Mesenchymal stem cell (in vitro differentiated cells and primary cell): Measurements from ENCODE around the gene PTPRD.
A peak's percentile ranks its signal among the peaks of the same experiment; 100 is the strongest.

Source experiments
- DNase-seq: peaks from one replicate; pipeline ENCODE4 v3.0.0-alpha.2; 2013
- H2AFZ ChIP-seq: one replicate; pipeline ENCODE4 v1.6.1; 2013; ENCODE audit warnings: low read depth, mild to moderate bottlenecking, control low read depth, inconsistent platforms, low read length, moderate library complexity
- H2AK5ac ChIP-seq: 2 replicates; pipeline ENCODE4 v1.6.1; 2013; ENCODE audit warnings: low read length, moderate library complexity, mild to moderate bottlenecking, inconsistent platforms; ENCODE audit not compliant: severe bottlenecking
- H2BK120ac ChIP-seq: one replicate; pipeline ENCODE4 v1.6.1; 2013; ENCODE audit warnings: low read depth, mild to moderate bottlenecking, inconsistent platforms, low read length, moderate library complexity
- H2BK12ac ChIP-seq, 2 experiments: one replicate each; pipeline ENCODE4 v1.6.1; 2013; ENCODE audit warnings: inconsistent platforms in 2 of 2, low read length in 2 of 2, mild to moderate bottlenecking in 2 of 2, moderate library complexity in 2 of 2, control low read depth in 1 of 2
- H2BK15ac ChIP-seq: one replicate; pipeline ENCODE4 v1.6.1; 2013; ENCODE audit warnings: mild to moderate bottlenecking, low read depth, inconsistent platforms; ENCODE audit not compliant: poor library complexity, severe bottlenecking
- H2BK5ac ChIP-seq: 2 replicates; pipeline ENCODE4 v1.6.1; 2013; ENCODE audit warnings: low read depth, mild to moderate bottlenecking, low read length, control low read depth, inconsistent platforms; ENCODE audit not compliant: poor library complexity, severe bottlenecking
- H3K14ac ChIP-seq, 2 experiments: one replicate each; pipeline ENCODE4 v1.6.1; 2013; ENCODE audit warnings: inconsistent platforms in 2 of 2, low read length in 2 of 2, control low read depth in 1 of 2, mild to moderate bottlenecking in 1 of 2, moderate library complexity in 1 of 2
- H3K18ac ChIP-seq, 2 experiments: one replicate each; pipeline ENCODE4 v1.6.1; 2013; ENCODE audit warnings: inconsistent platforms in 2 of 2, low read length in 2 of 2, control low read depth in 1 of 2, low read depth in 1 of 2, mild to moderate bottlenecking in 1 of 2
- H3K23ac ChIP-seq, 2 experiments: one replicate each; pipeline ENCODE4 v1.6.1; 2013; ENCODE audit warnings: inconsistent platforms in 2 of 2, low read length in 2 of 2, mild to moderate bottlenecking in 2 of 2, moderate library complexity in 2 of 2, control low read depth in 1 of 2
- H3K27ac ChIP-seq: 2 replicates; pipeline ENCODE4 v1.5.1; 2013; ENCODE audit warnings: mild to moderate bottlenecking, moderate library complexity, low read length, control low read depth, inconsistent platforms; ENCODE audit not compliant: poor library complexity, severe bottlenecking
- H3K27me3 ChIP-seq, 2 experiments: 2 replicates each; pipeline versions ENCODE4 v1.6.1 to v1.7.0; 2013; ENCODE audit warnings: low read length in 2 of 2, mild to moderate bottlenecking in 2 of 2, moderate library complexity in 2 of 2, control low read depth in 1 of 2, inconsistent platforms in 1 of 2; ENCODE audit not compliant: control insufficient read depth in 1 of 2, insufficient read depth in 1 of 2
- H3K36me3 ChIP-seq, 2 experiments: 2 replicates each; pipeline versions ENCODE4 v1.6.1 to v1.7.0; 2013; ENCODE audit warnings: low read length in 2 of 2, control low read depth in 1 of 2, inconsistent platforms in 1 of 2, low read depth in 1 of 2, mild to moderate bottlenecking in 1 of 2; ENCODE audit not compliant: insufficient read depth in 2 of 2, control insufficient read depth in 1 of 2
- H3K4ac ChIP-seq, 2 experiments: one replicate each; pipeline ENCODE4 v1.6.1; 2013; ENCODE audit warnings: inconsistent platforms in 2 of 2, low read length in 2 of 2, mild to moderate bottlenecking in 2 of 2, moderate library complexity in 2 of 2, control low read depth in 1 of 2, low read depth in 1 of 2
- H3K4me1 ChIP-seq: 2 replicates; pipeline ENCODE4 v1.6.1; 2013; ENCODE audit warnings: low read depth, low read length, control low read depth; ENCODE audit not compliant: control insufficient read depth, insufficient read depth
- H3K4me2 ChIP-seq: 2 replicates; pipeline ENCODE4 v1.6.1; 2013; ENCODE audit warnings: low read length, mild to moderate bottlenecking, inconsistent platforms; ENCODE audit not compliant: poor library complexity, severe bottlenecking
- H3K4me3 ChIP-seq, 2 experiments: 2 replicates each; pipeline versions ENCODE4 v1.5.1 to v1.7.0; 2013; ENCODE audit warnings: low read length in 2 of 2, mild to moderate bottlenecking in 2 of 2, control low read depth in 1 of 2, low read depth in 1 of 2; ENCODE audit not compliant: insufficient read depth in 1 of 2
- H3K79me1 ChIP-seq: replicated peaks from 2 replicates; pipeline ENCODE4 v1.6.1; 2013; ENCODE audit warnings: mild to moderate bottlenecking, control low read depth, low read length, inconsistent platforms; ENCODE audit not compliant: poor library complexity, severe bottlenecking
- H3K9ac ChIP-seq: 2 replicates; pipeline ENCODE4 v1.7.0; 2013; ENCODE audit warnings: mild to moderate bottlenecking, low read length, moderate library complexity
- H3K9me3 ChIP-seq: 2 replicates; pipeline ENCODE4 v1.7.0; 2013; ENCODE audit warnings: mild to moderate bottlenecking, low read length; ENCODE audit not compliant: control insufficient read depth
- H4K8ac ChIP-seq: one replicate; pipeline ENCODE4 v1.6.1; 2013; ENCODE audit warnings: inconsistent platforms, mild to moderate bottlenecking, low read length, moderate library complexity
- H4K91ac ChIP-seq: one replicate; pipeline ENCODE4 v1.6.1; 2013; ENCODE audit warnings: mild to moderate bottlenecking, low read length, inconsistent platforms
- WGBS: methylation state at CpG from one replicate; pipeline ENCODE4 v1.1.7; 2013; ENCODE audit warnings: mixed read lengths; 5-methylcytosine and 5-hydroxymethylcytosine counted together

Gene PTPRD

DNA sequence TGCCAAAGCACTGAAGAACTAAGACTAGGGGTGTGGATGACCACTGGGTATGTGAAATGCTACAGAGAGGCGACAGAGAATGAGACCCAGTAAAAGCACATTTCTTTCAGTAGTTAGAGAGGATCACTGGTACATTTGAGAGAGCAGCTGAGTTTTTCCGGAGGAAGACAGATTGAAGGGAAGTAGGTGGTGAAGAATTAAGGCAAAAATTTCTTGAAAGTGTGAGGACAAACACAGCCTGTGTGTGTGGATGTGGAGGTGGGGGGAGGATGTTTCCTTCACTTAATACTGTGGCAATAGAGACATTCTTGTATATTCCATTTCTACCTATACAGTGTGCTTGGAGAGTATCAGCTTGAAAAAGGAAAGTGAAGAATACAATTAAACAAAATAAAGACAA lies 1942.1 kb downstream of the PTPRD start:
- Histone ChIP-seq H4K8ac (no peak overlapping the region), H3K4me3 (no peak overlapping the region), H3K79me1 (peaks cover 14% of the 10 kb centered on the region), H3K23ac (no peak overlapping the region), H2BK120ac (no peak overlapping the region), H3K14ac (no peak overlapping the region), H2AK5ac (no peak overlapping the region), H2BK5ac (no peak overlapping the region), H3K27ac (no peak overlapping the region), H2BK12ac (no peak overlapping the region), H3K4me1 (peaks cover 2% of the 10 kb centered on the region), H2BK15ac (no peak overlapping the region), H3K4me2 (no peak overlapping the region), H2AFZ (no peak overlapping the region), H3K36me3 (no peaks in the 10 kb centered on the region), H4K91ac (no peak overlapping the region), H3K4ac (no peak overlapping the region), H3K9ac (no peak overlapping the region), H3K9me3 (no peaks in the 10 kb centered on the region), H3K18ac (no peak overlapping the region), H3K27me3 (no peaks in the 10 kb centered on the region)
- DNase-seq = no peak
- WGBS = 92% methylated on average over 2 of the region's 2 CpGs

DNA sequence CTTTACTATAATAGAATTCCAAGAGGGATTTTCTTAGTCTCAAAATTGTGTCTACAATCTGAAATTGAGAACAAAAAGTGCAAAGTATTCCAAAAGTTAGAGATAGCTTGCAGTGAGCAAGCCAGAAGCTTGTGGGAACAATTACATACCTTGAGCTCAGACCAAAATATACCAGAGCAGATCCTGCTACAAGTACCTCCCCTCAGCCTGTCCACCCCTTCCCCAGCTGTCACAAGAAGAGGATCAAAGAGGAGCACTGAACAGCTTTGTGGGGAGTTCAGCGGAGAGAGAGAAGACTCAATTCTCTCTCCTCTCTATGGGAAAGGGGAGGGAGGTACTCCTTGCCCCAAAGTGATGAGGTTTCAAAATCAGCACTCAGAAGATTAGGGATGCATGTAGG lies 1944.1 kb downstream of the PTPRD start:
- Histone ChIP-seq H2BK12ac (no peak overlapping the region), H3K79me1 (peaks cover 14% of the 10 kb centered on the region), H3K4me1 (peaks cover 3% of the 10 kb centered on the region), H2AFZ (no peak overlapping the region), H3K9me3 (no peaks in the 10 kb centered on the region), H3K14ac (no peak overlapping the region), H3K4me3 (no peak overlapping the region), H2AK5ac (peak overlapping the region; percentile 15), H3K9ac (no peak overlapping the region), H3K4me2 (no peak overlapping the region), H4K91ac (no peak overlapping the region), H3K27me3 (no peaks in the 10 kb centered on the region), H3K18ac (peak overlapping the region in 1 of 2 experiments; percentile 12), H2BK120ac (no peak overlapping the region), H4K8ac (no peak overlapping the region), H3K23ac (no peak overlapping the region), H2BK5ac (no peak overlapping the region), H3K27ac (no peak overlapping the region), H3K36me3 (no peaks in the 10 kb centered on the region), H2BK15ac (no peak overlapping the region), H3K4ac (no peak overlapping the region)
- no peak for DNase-seq
- WGBS = no CpG with 5 or more reads among the region's 1 CpG

DNA sequence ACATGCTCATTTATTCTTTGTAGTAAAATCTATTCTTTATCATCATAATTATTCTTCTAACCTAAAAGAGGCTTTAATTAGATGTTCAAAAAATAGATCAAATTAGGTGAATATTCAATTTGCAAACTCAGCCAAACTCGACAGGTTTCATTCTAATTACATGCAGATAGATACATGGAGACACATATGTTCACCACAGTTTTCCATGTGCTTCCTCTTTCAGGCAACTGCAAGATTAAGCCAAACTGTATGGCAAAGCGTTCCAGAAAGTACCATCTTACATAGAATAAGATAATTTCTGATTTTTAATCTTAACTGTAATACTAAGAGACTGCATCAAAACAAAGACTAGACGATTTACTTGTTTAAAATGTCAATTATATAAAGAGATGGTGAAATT lies 1944.6 kb downstream of the PTPRD start:
- DNase-seq = no peak
- Histone ChIP-seq H3K23ac (no peak overlapping the region), H2BK15ac (no peak overlapping the region), H3K27ac (no peak overlapping the region), H3K4me2 (no peak overlapping the region), H3K9me3 (no peaks in the 10 kb centered on the region), H3K4me3 (no peak overlapping the region), H2BK12ac (no peak overlapping the region), H2AFZ (no peak overlapping the region), H3K4ac (no peak overlapping the region), H2BK120ac (no peak overlapping the region), H3K9ac (no peak overlapping the region), H3K36me3 (no peaks in the 10 kb centered on the region), H3K14ac (no peak overlapping the region), H3K4me1 (peaks cover 3% of the 10 kb centered on the region), H3K18ac (no peak overlapping the region), H2BK5ac (no peak overlapping the region), H4K91ac (no peak overlapping the region), H3K79me1 (peaks cover 13% of the 10 kb centered on the region), H3K27me3 (no peaks in the 10 kb centered on the region), H2AK5ac (no peak overlapping the region), H4K8ac (no peak overlapping the region)
- 94% methylated on average over 1 of the region's 3 CpGs for WGBS

DNA sequence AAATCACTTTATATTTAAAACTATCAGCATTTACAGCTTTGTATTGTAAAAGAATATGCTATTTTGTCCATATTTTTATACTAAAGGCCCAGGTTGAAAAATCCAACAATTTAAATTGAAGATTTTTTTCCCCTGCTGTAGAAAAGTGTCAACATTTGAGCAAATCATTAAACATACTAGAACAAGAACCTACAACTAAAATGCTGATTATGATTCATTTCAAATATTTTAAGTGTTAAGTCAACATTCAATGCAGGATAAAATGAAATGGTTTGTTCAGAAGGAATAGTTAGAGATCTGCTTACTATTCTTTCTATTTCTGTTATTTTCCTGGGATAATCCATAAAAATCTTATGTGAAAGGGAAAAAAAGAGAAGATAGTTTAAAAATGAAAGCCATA lies 1946.7 kb downstream of the PTPRD start:
- Histone ChIP-seq H3K23ac (no peak overlapping the region), H3K79me1 (peaks cover 18% of the 10 kb centered on the region)
- no peak for DNase-seq

More for the DNA sequence above, 1946.7 kb downstream of the PTPRD start:
- H4K8ac ChIP-seq = no peak overlapping the region
- no peak overlapping the region for H3K14ac ChIP-seq
- no peak overlapping the region for H2AFZ ChIP-seq
- no peak overlapping the region for H2BK15ac ChIP-seq
- H3K4me1 ChIP-seq = peaks cover 3% of the 10 kb centered on the region
- H3K4me2 ChIP-seq = no peak overlapping the region
- no peak overlapping the region for H3K18ac ChIP-seq
- H2BK5ac ChIP-seq = no peak overlapping the region
- H3K27me3 ChIP-seq = no peaks in the 10 kb centered on the region
- no peaks in the 10 kb centered on the region for H3K9me3 ChIP-seq
- H3K9ac ChIP-seq = no peak overlapping the region
- H2BK12ac ChIP-seq = no peak overlapping the region
- no peaks in the 10 kb centered on the region for H3K36me3 ChIP-seq
- H2AK5ac ChIP-seq = no peak overlapping the region
- H3K4me3 ChIP-seq = no peak overlapping the region
- peak overlapping the region; percentile 61 for H3K27ac ChIP-seq
- H3K4ac ChIP-seq = no peak overlapping the region
- H2BK120ac ChIP-seq = no peak overlapping the region
- no peak overlapping the region for H4K91ac ChIP-seq
